Esophagus squamous epithelium (tissue), 4 donors: ENCODE data around the gene MFSD2B.

ENCODE experiments used
- POLR2A ChIP-seq, 4 donors: fragments of 450-650 bp; IDR thresholded peaks; one replicate each; pipeline ENCODE4 v1.6.1; 2017; ENCODE audit warnings: antibody characterized with exemption in 4 of 4, mild to moderate bottlenecking in 4 of 4, moderate library complexity in 3 of 4
- TF ChIP-seq, protein P1 (sequence below), 6 experiments: fragments of 450-650 bp in 4 of 6; fragments of 200-600 bp in 2 of 6; sonication (generic) in 2 of 6; IDR thresholded peaks; one replicate each; pipeline ENCODE4 v1.5.1; 2016 to 2019; ENCODE audit warnings: antibody characterized with exemption in 6 of 6, mild to moderate bottlenecking in 4 of 6, moderate library complexity in 4 of 6

DNA sequence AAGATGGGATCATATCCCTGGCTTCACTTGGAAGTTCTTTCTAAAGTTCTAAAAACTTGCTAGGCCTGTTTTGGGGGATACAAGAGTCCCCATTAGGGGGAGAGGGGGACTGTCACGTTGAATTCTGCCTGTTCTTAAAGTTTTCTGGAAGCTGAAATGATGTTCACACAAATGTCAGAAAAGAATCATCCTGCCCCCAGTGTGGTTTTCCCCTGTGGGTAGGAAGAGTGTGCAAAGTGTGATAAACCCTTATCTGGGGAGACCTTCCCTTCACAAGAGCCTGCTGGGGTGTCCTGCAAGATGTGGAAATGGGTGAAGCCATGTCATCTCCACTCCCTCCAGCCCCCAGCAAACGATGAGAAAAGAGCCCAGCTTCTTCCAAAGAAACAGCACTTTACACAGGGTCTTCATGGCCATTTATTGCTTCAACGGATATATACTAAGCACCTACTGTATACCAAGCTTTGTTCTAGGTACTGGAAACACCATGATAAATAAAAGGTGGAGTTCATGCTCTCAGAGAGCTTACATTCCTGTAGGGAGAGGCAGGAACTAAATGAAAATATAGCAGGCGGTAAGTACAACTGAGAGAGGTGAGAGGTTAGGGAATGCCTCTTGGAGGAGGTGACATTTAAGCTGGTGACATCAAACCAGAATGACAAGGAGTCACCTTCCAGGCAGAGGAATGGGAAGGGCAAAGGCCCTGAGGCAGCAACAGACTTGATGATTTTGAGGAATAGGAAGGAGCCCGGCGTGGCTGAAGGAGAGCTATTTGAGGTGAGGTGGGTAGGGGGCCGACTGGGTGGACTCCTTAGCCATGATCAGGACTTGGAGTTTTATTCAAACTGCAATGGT is 1.6 kb downstream of the MFSD2B start:
- TF ChIP-seq, protein P1, sequence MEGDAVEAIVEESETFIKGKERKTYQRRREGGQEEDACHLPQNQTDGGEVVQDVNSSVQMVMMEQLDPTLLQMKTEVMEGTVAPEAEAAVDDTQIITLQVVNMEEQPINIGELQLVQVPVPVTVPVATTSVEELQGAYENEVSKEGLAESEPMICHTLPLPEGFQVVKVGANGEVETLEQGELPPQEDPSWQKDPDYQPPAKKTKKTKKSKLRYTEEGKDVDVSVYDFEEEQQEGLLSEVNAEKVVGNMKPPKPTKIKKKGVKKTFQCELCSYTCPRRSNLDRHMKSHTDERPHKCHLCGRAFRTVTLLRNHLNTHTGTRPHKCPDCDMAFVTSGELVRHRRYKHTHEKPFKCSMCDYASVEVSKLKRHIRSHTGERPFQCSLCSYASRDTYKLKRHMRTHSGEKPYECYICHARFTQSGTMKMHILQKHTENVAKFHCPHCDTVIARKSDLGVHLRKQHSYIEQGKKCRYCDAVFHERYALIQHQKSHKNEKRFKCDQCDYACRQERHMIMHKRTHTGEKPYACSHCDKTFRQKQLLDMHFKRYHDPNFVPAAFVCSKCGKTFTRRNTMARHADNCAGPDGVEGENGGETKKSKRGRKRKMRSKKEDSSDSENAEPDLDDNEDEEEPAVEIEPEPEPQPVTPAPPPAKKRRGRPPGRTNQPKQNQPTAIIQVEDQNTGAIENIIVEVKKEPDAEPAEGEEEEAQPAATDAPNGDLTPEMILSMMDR (IDR thresholded peaks at IDR 0.05) = no peak
- TF ChIP-seq POLR2A (IDR thresholded peaks at IDR 0.05) = no peak
